Measurements from ENCODE around the gene GMIP.

Gene GMIP

GRCh38 chr19:19623383-19623782 is 20.1 kb downstream of the GMIP start:
- no peak for TF ChIP-seq CREB1 (IDR thresholded peaks at IDR 0.05; ENCODE audit: low read depth)
- TF ChIP-seq ZBTB7A (IDR thresholded peaks at IDR 0.05; ENCODE audit: low read depth): no peak
- TF ChIP-seq TEAD4 (IDR thresholded peaks at IDR 0.05): no peak
- no peak for TF ChIP-seq EGR1 (IDR thresholded peaks at IDR 0.05)
- no peak for TF ChIP-seq EP300 (IDR thresholded peaks at IDR 0.05; ENCODE audit: borderline replicate concordance)
- no peak for TF ChIP-seq MAX (IDR thresholded peaks at IDR 0.05)
- no peak for TF ChIP-seq TAF1 (IDR thresholded peaks at IDR 0.05; ENCODE audit: low read depth)
- TF ChIP-seq, protein P1, sequence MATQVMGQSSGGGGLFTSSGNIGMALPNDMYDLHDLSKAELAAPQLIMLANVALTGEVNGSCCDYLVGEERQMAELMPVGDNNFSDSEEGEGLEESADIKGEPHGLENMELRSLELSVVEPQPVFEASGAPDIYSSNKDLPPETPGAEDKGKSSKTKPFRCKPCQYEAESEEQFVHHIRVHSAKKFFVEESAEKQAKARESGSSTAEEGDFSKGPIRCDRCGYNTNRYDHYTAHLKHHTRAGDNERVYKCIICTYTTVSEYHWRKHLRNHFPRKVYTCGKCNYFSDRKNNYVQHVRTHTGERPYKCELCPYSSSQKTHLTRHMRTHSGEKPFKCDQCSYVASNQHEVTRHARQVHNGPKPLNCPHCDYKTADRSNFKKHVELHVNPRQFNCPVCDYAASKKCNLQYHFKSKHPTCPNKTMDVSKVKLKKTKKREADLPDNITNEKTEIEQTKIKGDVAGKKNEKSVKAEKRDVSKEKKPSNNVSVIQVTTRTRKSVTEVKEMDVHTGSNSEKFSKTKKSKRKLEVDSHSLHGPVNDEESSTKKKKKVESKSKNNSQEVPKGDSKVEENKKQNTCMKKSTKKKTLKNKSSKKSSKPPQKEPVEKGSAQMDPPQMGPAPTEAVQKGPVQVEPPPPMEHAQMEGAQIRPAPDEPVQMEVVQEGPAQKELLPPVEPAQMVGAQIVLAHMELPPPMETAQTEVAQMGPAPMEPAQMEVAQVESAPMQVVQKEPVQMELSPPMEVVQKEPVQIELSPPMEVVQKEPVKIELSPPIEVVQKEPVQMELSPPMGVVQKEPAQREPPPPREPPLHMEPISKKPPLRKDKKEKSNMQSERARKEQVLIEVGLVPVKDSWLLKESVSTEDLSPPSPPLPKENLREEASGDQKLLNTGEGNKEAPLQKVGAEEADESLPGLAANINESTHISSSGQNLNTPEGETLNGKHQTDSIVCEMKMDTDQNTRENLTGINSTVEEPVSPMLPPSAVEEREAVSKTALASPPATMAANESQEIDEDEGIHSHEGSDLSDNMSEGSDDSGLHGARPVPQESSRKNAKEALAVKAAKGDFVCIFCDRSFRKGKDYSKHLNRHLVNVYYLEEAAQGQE (IDR thresholded peaks at IDR 0.05; ENCODE audit: low read depth): no peak
- TF ChIP-seq TCF12 (IDR thresholded peaks at IDR 0.05; ENCODE audit: low read depth): no peak
- no peak for TF ChIP-seq YY1 (IDR thresholded peaks at IDR 0.05; ENCODE audit: low read depth)
- no peak for TF ChIP-seq USF1 (IDR thresholded peaks at IDR 0.05)
- no peak for TF ChIP-seq NFIC (IDR thresholded peaks at IDR 0.05)
- no peak for TF ChIP-seq FOXM1 (IDR thresholded peaks at IDR 0.05; ENCODE audit: borderline replicate concordance, low read depth)
- TF ChIP-seq CEBPB (IDR thresholded peaks at IDR 0.05): no peak
- no peak for TF ChIP-seq RAD21 (IDR thresholded peaks at IDR 0.05; ENCODE audit: low read depth)

DNA sequence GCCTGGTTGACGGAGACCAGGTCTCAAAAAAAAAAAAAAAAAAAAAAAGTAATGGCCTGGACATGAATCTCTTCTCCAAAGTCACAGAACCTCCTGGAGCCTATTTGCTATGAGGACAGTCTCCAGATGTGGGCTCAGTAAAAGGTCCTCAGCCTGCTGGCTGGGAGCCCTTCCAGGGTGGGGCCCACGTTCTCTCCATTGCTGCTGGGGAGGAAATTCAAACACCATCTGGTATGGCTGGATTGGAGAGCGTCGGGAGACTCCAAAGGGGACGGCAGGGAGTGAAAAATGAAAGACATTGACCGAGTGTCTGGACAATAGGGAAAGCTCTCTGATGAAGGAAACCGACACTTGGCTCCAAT is 23.6 kb downstream of the GMIP start:
- TF ChIP-seq MAX (IDR thresholded peaks at IDR 0.05) (no peak), CEBPB (IDR thresholded peaks at IDR 0.05) (no peak), YY1 (IDR thresholded peaks at IDR 0.05; ENCODE audit: low read depth) (no peak), EGR1 (IDR thresholded peaks at IDR 0.05) (no peak), EP300 (IDR thresholded peaks at IDR 0.05; ENCODE audit: borderline replicate concordance) (no peak), TCF12 (IDR thresholded peaks at IDR 0.05; ENCODE audit: low read depth) (no peak), ZBTB7A (IDR thresholded peaks at IDR 0.05; ENCODE audit: low read depth) (no peak), FOXM1 (IDR thresholded peaks at IDR 0.05; ENCODE audit: borderline replicate concordance, low read depth) (no peak), TEAD4 (IDR thresholded peaks at IDR 0.05) (no peak), RAD21 (IDR thresholded peaks at IDR 0.05; ENCODE audit: low read depth) (no peak), USF1 (IDR thresholded peaks at IDR 0.05) (no peak), CREB1 (IDR thresholded peaks at IDR 0.05; ENCODE audit: low read depth) (no peak), TAF1 (IDR thresholded peaks at IDR 0.05; ENCODE audit: low read depth) (no peak)
- TF ChIP-seq, protein P1 (IDR thresholded peaks at IDR 0.05; ENCODE audit: low read depth): no peak

- TF ChIP-seq EP300 (IDR thresholded peaks at IDR 0.05; ENCODE audit: borderline replicate concordance) (no peak), CEBPB (IDR thresholded peaks at IDR 0.05) (no peak), ZBTB7A (IDR thresholded peaks at IDR 0.05; ENCODE audit: low read depth) (no peak), EGR1 (IDR thresholded peaks at IDR 0.05) (no peak), NFIC (IDR thresholded peaks at IDR 0.05) (no peak), CREB1 (IDR thresholded peaks at IDR 0.05; ENCODE audit: low read depth) (no peak), TEAD4 (IDR thresholded peaks at IDR 0.05) (no peak), USF1 (IDR thresholded peaks at IDR 0.05) (no peak), YY1 (IDR thresholded peaks at IDR 0.05; ENCODE audit: low read depth) (no peak), TAF1 (IDR thresholded peaks at IDR 0.05; ENCODE audit: low read depth) (no peak), RAD21 (IDR thresholded peaks at IDR 0.05; ENCODE audit: low read depth) (no peak), MAX (IDR thresholded peaks at IDR 0.05) (no peak), FOXM1 (IDR thresholded peaks at IDR 0.05; ENCODE audit: borderline replicate concordance, low read depth) (no peak), TCF12 (IDR thresholded peaks at IDR 0.05; ENCODE audit: low read depth) (no peak)
- TF ChIP-seq, protein P1 (IDR thresholded peaks at IDR 0.05; ENCODE audit: low read depth): no peak
These were observed 24.1 kb downstream of the GMIP start for GRCh38 chr19:19619181-19619848.

Data from Ishikawa (cell line).